Testis (tissue), 3 donors: ENCODE measurements around the gene TMEM185B. TPM values are rescaled to one million over a fixed set of nuclear protein-coding genes. Genes with fewer than 3 reads are reported as not detected.

Source experiments
- DNase-seq: peaks from one replicate; pipeline ENCODE4 v3.0.0-alpha.2; 2019
- H3K27ac ChIP-seq, 2 donors: fragments of 200-600 bp; sonication (generic); one replicate each; pipeline ENCODE4 v1.5.1; 2019
- H3K27me3 ChIP-seq: fragments of 200-600 bp; sonication (generic); one replicate; pipeline ENCODE4 v1.5.1; 2019
- H3K36me3 ChIP-seq: fragments of 200-600 bp; sonication (generic); one replicate; pipeline ENCODE4 v1.5.1; 2017; ENCODE audit warnings: low read depth; ENCODE audit errors: missing control alignments
- H3K4me1 ChIP-seq: fragments of 200-600 bp; sonication (generic); one replicate; pipeline ENCODE4 v1.5.1; 2019
- H3K4me3 ChIP-seq, 2 donors: fragments of 200-600 bp; sonication (generic); one replicate each; pipeline ENCODE4 v1.5.1; 2017 to 2019
- H3K9me3 ChIP-seq: fragments of 200-600 bp; sonication (generic); one replicate; pipeline ENCODE4 v1.5.1; 2017
- POLR2A ChIP-seq: fragments of 450-650 bp; IDR thresholded peaks from one replicate; pipeline ENCODE4 v1.6.1; 2017; ENCODE audit warnings: antibody characterized with exemption, mild to moderate bottlenecking, moderate library complexity
- WGBS, 2 donors: methylation state at CpG; one replicate each; pipeline ENCODE4 v1.1.5; 2018; 5-methylcytosine and 5-hydroxymethylcytosine counted together
- intact Hi-C: fragments of 100-400 bp; cut with DNase I; formaldehyde crosslinking; loops from one replicate; pipeline ENCODE4 v1.15.1; 2023; ENCODE audit warnings: low total_unique reads
- polyA plus RNA-seq: library from polyadenylated mRNA; stranded (reverse); fragments of 350-450 nt; fragmentation: Illumina TruSeq; extraction: RNeasy Lipid Tissue Mini Kit (QIAGEN cat#74804); gene quantifications from one replicate; pipeline ENCODE4 v1.2.3, GENCODE V29; 2014; ENCODE audit warnings: low read depth, low replicate concordance; ENCODE audit not compliant: insufficient read depth
- total RNA-seq, 2 donors: library from RNA; depleted of rRNA; stranded (reverse); fragments of >200 nt; gene quantifications; one replicate each; pipeline ENCODE4 v1.2.3, GENCODE V29; 2016
- TF ChIP-seq, protein P1 (sequence below), 3 experiments: fragments of 450-650 bp in 2 of 3; fragments of 200-600 bp in 1 of 3; sonication (generic) in 1 of 3; IDR thresholded peaks; one replicate each; pipeline ENCODE4 v1.5.1; 2016 to 2019; ENCODE audit warnings: antibody characterized with exemption in 3 of 3, mild to moderate bottlenecking in 2 of 3, moderate library complexity in 1 of 3

Gene TMEM185B
- total and polyA plus RNA-seq, 3 donors from 2014 or later = 41.2 to 72.5 (median 63.4) TPM

GRCh38 chr2:120252225-120253020 is 29.2 kb upstream of the TMEM185B start, which contains the start of gene RALB:
RALB (plus strand) TSS chr2:120252852; CDS start chr2:120278665, 25,813 bp downstream.
- H3K27me3 ChIP-seq = no peaks in the 10 kb centered on the region
- WGBS, 2 donors = 1% methylated on average over 18 to 71 of the region's 71 CpGs
- peak within 1 kb of the TSS; percentile 88 to 96 for H3K4me3 ChIP-seq
- intact Hi-C loops = no loop called here
- peak within 1 kb of the TSS; percentile 93 to 94 for H3K27ac ChIP-seq
- DNase-seq = peak; percentile 100
- H3K9me3 ChIP-seq = no peaks in the 10 kb centered on the region
- peaks cover 25% of the 10 kb centered on the region for H3K4me1 ChIP-seq
- no peaks in the 10 kb centered on the region for H3K36me3 ChIP-seq
- TF ChIP-seq, protein P1, sequence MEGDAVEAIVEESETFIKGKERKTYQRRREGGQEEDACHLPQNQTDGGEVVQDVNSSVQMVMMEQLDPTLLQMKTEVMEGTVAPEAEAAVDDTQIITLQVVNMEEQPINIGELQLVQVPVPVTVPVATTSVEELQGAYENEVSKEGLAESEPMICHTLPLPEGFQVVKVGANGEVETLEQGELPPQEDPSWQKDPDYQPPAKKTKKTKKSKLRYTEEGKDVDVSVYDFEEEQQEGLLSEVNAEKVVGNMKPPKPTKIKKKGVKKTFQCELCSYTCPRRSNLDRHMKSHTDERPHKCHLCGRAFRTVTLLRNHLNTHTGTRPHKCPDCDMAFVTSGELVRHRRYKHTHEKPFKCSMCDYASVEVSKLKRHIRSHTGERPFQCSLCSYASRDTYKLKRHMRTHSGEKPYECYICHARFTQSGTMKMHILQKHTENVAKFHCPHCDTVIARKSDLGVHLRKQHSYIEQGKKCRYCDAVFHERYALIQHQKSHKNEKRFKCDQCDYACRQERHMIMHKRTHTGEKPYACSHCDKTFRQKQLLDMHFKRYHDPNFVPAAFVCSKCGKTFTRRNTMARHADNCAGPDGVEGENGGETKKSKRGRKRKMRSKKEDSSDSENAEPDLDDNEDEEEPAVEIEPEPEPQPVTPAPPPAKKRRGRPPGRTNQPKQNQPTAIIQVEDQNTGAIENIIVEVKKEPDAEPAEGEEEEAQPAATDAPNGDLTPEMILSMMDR (IDR thresholded peaks at IDR 0.05) = no peak
- no peak for TF ChIP-seq POLR2A

DNA sequence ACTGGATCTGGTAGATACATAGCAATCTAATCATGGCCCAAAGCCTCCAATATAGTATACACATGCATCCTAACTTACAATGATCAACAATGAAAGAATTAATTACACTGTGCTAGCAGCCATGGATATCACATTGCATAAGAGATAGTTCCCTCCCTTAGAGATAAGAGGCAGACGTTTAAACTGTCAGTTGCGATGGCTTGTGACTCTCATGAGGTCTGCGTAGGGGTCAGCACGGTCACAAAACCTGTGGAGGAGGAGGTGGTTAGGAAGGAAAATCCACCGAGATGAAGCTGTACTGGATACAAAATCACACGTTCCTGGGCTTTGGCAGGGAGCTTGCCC is 28.7 kb upstream of the TMEM185B start:
- intact Hi-C loops = no loop called here
- WGBS, 2 donors = 7 to 14% methylated on average over 6 of the region's 6 CpGs
- Histone ChIP-seq H3K9me3 (no peaks in the 10 kb centered on the region), H3K4me3 (peak overlapping the region; percentile 88 to 96), H3K27me3 (no peaks in the 10 kb centered on the region), H3K27ac (peak overlapping the region; percentile 48 to 77), H3K36me3 (no peaks in the 10 kb centered on the region), H3K4me1 (peaks cover 25% of the 10 kb centered on the region)
- peak; percentile 65 for DNase-seq
- TF ChIP-seq, protein P1 (IDR thresholded peaks at IDR 0.05) = no peak
- TF ChIP-seq POLR2A = no peak

GRCh38 chr2:120251078-120251477 is 27.9 kb upstream of the TMEM185B start:
- no peaks in the 10 kb centered on the region for H3K27me3 ChIP-seq
- intact Hi-C loops = no loop called here
- no peak for TF ChIP-seq POLR2A
- TF ChIP-seq, protein P1 (IDR thresholded peaks at IDR 0.05) = no peak

DNA sequence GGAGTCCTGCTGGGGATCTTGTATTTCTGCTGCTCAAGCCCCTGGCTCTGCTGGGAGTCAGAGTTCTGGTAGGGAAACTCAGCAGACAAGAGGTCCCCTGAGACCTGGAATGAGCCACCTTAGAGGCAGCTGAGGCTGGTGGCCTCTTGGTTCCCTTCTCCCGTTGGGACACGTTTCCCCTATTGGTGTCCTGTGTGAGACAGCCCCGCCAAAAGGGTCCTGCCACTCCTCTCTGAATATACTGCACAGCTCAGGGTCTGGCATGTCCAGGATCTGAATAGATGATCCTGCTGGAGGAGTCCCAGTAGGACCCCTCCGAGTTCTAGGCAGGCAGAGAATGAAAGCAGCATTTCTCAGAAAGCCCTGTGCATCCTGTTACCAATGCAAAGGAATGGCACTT is 27.4 kb upstream of the TMEM185B start:
- no peaks in the 10 kb centered on the region for H3K9me3 ChIP-seq
- no peak overlapping the region for H3K27ac ChIP-seq

More at GRCh38 chr2:120251078-120251477, 27.9 kb upstream of the TMEM185B start:
- Histone ChIP-seq H3K36me3 (no peaks in the 10 kb centered on the region), H3K4me3 (no peak overlapping the region), H3K9me3 (no peaks in the 10 kb centered on the region), H3K4me1 (peaks cover 25% of the 10 kb centered on the region), H3K27ac (no peak overlapping the region)
- no peak for DNase-seq
- WGBS, 2 donors = 67 to 87% methylated on average over 3 of the region's 3 CpGs

More for the DNA sequence above, 27.4 kb upstream of the TMEM185B start:
- peaks cover 24% of the 10 kb centered on the region for H3K4me1 ChIP-seq
- WGBS, 2 donors = 82 to 88% methylated on average over 4 of the region's 4 CpGs
- H3K4me3 ChIP-seq = no peak overlapping the region
- H3K36me3 ChIP-seq = no peaks in the 10 kb centered on the region
- DNase-seq = no peak
- no peaks in the 10 kb centered on the region for H3K27me3 ChIP-seq
- intact Hi-C loops = no loop called here
- TF ChIP-seq, protein P1 (IDR thresholded peaks at IDR 0.05) = no peak
- TF ChIP-seq POLR2A = no peak
